Measurements from ENCODE around the gene PDZD2. TPM values are rescaled to one million over a fixed set of nuclear protein-coding genes. Genes with fewer than 3 reads are reported as not detected.
A peak's percentile ranks its signal among the peaks of the same experiment; 100 is the strongest.

PDZD2 gene
- total RNA-seq, 1 donor, result 0.36 TPM

DNA sequence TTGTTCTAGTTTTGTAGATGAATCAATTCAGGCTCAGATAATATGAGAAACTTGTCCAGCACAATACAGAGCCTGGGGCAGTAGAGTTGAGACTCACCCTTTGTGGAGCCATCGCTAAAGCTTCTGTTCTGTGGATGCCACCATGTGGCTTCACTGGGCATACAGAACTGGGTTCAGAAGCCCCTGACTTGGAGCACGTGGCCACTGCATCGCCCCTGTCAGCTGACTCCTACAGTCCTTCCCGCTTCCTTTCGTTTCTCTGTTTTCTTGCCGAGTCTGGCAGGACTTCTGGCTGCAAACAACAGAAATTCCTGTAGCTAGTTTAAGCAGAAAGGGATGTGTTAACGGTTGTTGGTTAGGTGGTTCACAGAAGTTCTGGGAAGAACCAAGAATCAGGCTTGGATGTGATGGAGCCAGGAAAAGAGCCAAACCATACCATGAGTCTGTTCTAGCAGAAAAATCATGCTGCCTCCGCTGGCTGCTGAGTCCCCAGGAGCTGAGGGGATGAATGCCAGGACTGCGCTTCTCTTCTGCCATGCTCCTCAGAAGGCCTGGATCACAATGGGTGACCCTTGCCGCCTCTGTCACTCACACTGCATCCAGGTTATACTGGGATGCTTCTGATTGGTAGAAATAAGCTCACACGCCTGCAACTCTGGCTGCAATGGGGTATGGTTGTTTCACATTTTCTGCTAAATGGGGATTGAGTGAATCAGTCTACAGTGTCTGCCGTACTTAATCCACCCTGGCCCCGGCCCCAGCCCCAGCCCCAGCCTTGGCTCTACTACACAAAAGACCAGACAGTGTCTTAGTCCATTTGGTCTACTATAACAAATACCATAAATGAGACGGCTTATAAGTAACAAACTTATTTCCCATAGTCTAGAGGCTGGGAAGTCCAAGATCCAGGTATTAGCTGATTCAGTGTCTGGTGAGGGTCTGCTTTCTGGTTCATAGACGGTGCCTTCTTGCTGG is 272.6 kb downstream of the PDZD2 start:
- DNase-seq (ENCODE audit: insufficient read length, low spot score, missing footprints), result no peak
- no peaks in the 10 kb centered on the region for H4K20me1 ChIP-seq (ENCODE audit: insufficient read depth, low read length)
- H3K27ac ChIP-seq (ENCODE audit: low read depth, low read length), result no peak overlapping the region
- H3K4me3 ChIP-seq (ENCODE audit: insufficient read depth, low read length), result no peak overlapping the region
- H3K36me3 ChIP-seq (ENCODE audit: insufficient read depth, low read length), result no peaks in the 10 kb centered on the region
- H3K9me3 ChIP-seq (ENCODE audit: low read depth, low read length), result no peaks in the 10 kb centered on the region
- no peak overlapping the region for H3K4me2 ChIP-seq (ENCODE audit: insufficient read depth, low read length)
- H3K27me3 ChIP-seq (ENCODE audit: insufficient read depth, low read length), result no peaks in the 10 kb centered on the region
- H3K79me2 ChIP-seq (ENCODE audit: insufficient read depth, low read length), result no peaks in the 10 kb centered on the region
- H3K4me1 ChIP-seq (ENCODE audit: insufficient read depth, low read length), result peaks cover 5% of the 10 kb centered on the region
- TF ChIP-seq, protein P1, sequence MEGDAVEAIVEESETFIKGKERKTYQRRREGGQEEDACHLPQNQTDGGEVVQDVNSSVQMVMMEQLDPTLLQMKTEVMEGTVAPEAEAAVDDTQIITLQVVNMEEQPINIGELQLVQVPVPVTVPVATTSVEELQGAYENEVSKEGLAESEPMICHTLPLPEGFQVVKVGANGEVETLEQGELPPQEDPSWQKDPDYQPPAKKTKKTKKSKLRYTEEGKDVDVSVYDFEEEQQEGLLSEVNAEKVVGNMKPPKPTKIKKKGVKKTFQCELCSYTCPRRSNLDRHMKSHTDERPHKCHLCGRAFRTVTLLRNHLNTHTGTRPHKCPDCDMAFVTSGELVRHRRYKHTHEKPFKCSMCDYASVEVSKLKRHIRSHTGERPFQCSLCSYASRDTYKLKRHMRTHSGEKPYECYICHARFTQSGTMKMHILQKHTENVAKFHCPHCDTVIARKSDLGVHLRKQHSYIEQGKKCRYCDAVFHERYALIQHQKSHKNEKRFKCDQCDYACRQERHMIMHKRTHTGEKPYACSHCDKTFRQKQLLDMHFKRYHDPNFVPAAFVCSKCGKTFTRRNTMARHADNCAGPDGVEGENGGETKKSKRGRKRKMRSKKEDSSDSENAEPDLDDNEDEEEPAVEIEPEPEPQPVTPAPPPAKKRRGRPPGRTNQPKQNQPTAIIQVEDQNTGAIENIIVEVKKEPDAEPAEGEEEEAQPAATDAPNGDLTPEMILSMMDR (IDR thresholded peaks at IDR 0.05; ENCODE audit: extremely low read depth, low read depth, low read length), result no peak
- no peak overlapping the region for H2AFZ ChIP-seq (ENCODE audit: low read length)

DNA sequence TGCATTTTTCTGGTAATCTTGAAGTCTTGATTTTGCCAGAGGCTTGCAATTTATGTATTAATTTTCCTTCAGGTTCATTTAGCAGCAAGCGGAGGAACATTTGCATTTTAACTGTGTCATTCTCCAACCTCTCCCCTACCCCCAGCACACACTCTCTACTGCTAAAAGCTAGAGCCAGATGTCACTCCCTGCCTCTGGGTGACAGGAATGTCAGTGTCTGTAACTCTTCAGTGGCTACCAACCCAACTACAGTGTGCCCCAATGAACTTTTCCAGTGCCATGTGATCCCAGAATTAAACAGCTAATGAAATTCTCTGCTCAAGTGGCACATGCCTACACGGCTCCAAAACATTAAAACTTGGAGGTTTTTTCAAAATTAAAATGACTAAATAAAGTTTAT is 274.9 kb downstream of the PDZD2 start:
- DNase-seq (ENCODE audit: insufficient read length, low spot score, missing footprints), result no peak
- H3K9me3 ChIP-seq (ENCODE audit: low read depth, low read length), result no peaks in the 10 kb centered on the region
- TF ChIP-seq, protein P1 (IDR thresholded peaks at IDR 0.05; ENCODE audit: extremely low read depth, low read depth, low read length), result no peak
- no peak overlapping the region for H2AFZ ChIP-seq (ENCODE audit: low read length)
- H3K36me3 ChIP-seq (ENCODE audit: insufficient read depth, low read length), result no peaks in the 10 kb centered on the region
- peaks cover 2% of the 10 kb centered on the region for H3K27me3 ChIP-seq (ENCODE audit: insufficient read depth, low read length)
- peaks cover 5% of the 10 kb centered on the region for H3K4me1 ChIP-seq (ENCODE audit: insufficient read depth, low read length)
- no peaks in the 10 kb centered on the region for H3K79me2 ChIP-seq (ENCODE audit: insufficient read depth, low read length)
- H4K20me1 ChIP-seq (ENCODE audit: insufficient read depth, low read length), result no peaks in the 10 kb centered on the region
- H3K27ac ChIP-seq (ENCODE audit: low read depth, low read length), result no peak overlapping the region
- no peak overlapping the region for H3K4me3 ChIP-seq (ENCODE audit: insufficient read depth, low read length)
- no peak overlapping the region for H3K4me2 ChIP-seq (ENCODE audit: insufficient read depth, low read length)

DNA sequence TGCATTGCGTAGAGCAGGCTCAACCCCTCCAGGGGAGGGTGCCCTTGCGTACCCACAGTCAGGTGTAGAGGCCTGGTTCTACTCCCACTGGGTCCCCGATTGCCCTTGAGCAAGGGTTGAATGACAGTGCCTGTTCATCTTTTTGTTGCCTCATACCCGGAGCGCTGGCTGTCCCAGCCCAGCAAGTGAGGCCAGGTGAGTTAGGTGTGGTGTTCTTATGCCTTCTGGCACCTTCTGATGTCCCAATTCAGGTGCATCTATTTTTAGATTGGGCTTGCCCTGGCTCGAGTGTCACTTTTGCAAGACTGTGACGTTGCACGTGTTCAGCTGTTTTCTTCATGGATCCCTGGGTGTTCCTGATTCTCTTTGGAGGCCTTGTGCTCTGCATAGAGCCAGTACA is 277.4 kb downstream of the PDZD2 start:
- no peaks in the 10 kb centered on the region for H3K79me2 ChIP-seq (ENCODE audit: insufficient read depth, low read length)
- no peak overlapping the region for H2AFZ ChIP-seq (ENCODE audit: low read length)
- H3K27ac ChIP-seq (ENCODE audit: low read depth, low read length), result no peak overlapping the region
- H3K9me3 ChIP-seq (ENCODE audit: low read depth, low read length), result no peaks in the 10 kb centered on the region
- H3K4me1 ChIP-seq (ENCODE audit: insufficient read depth, low read length), result peaks cover 5% of the 10 kb centered on the region
- no peaks in the 10 kb centered on the region for H3K36me3 ChIP-seq (ENCODE audit: insufficient read depth, low read length)
- no peak overlapping the region for H3K4me2 ChIP-seq (ENCODE audit: insufficient read depth, low read length)
- H3K27me3 ChIP-seq (ENCODE audit: insufficient read depth, low read length), result peaks cover 6% of the 10 kb centered on the region
- no peak overlapping the region for H3K4me3 ChIP-seq (ENCODE audit: insufficient read depth, low read length)
- TF ChIP-seq, protein P1 (IDR thresholded peaks at IDR 0.05; ENCODE audit: extremely low read depth, low read depth, low read length), result no peak
- no peak for DNase-seq (ENCODE audit: insufficient read length, low spot score, missing footprints)
- H4K20me1 ChIP-seq (ENCODE audit: insufficient read depth, low read length), result no peaks in the 10 kb centered on the region

DNA sequence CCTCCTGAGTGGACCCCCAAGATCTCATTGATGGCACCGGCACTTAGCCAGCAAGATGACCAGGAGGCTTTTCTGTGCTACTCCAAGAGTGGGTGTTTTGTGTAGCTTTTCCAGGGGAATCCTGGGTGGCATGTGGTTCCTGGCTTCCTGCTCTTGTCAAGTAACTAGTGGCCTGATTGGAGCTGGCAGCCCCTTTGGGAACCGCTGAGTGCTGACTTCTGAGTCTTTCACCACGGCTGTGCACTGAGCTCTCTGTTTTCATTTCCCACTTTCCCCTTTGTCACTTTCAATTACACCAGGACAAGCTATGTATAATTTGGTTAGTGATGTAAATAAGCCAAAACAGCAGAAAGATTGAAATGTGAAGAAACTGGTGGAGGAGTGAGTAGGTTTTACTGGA is 279.8 kb downstream of the PDZD2 start:
- no peaks in the 10 kb centered on the region for H4K20me1 ChIP-seq (ENCODE audit: insufficient read depth, low read length)
- H3K27ac ChIP-seq (ENCODE audit: low read depth, low read length), result no peak overlapping the region
- H2AFZ ChIP-seq (ENCODE audit: low read length), result no peak overlapping the region
- TF ChIP-seq, protein P1 (IDR thresholded peaks at IDR 0.05; ENCODE audit: extremely low read depth, low read depth, low read length), result no peak
- peaks cover 6% of the 10 kb centered on the region for H3K27me3 ChIP-seq (ENCODE audit: insufficient read depth, low read length)
- H3K36me3 ChIP-seq (ENCODE audit: insufficient read depth, low read length), result no peaks in the 10 kb centered on the region
- no peaks in the 10 kb centered on the region for H3K79me2 ChIP-seq (ENCODE audit: insufficient read depth, low read length)
- peak overlapping the region; percentile 13 for H3K4me2 ChIP-seq (ENCODE audit: insufficient read depth, low read length)
- no peak for DNase-seq (ENCODE audit: insufficient read length, low spot score, missing footprints)
- peaks cover 5% of the 10 kb centered on the region for H3K4me1 ChIP-seq (ENCODE audit: insufficient read depth, low read length)
- no peak overlapping the region for H3K4me3 ChIP-seq (ENCODE audit: insufficient read depth, low read length)
- no peaks in the 10 kb centered on the region for H3K9me3 ChIP-seq (ENCODE audit: low read depth, low read length)
